Motor neuron (in vitro differentiated cells): ENCODE results near the gene RND1. TPM values are rescaled to one million over a fixed set of nuclear protein-coding genes. Genes with fewer than 3 reads are reported as not detected.

Experiments
- ATAC-seq, 8 experiments: fragments of 200-7000 bp; cut with Tn5 transposase; replicated peaks in 6 of 8; 2 replicates each; pipeline ENCODE4 v1.8.0; 2021; ENCODE audit warnings: mild to moderate bottlenecking in 8 of 8, moderate library complexity in 8 of 8
- H3K27ac ChIP-seq, 2 donors: fragments of 250-450 bp; sonication (Bioruptor Pico); 2 replicates each; pipeline ENCODE4 v1.9.0; 2021; ENCODE audit warnings: antibody characterized with exemption in 2 of 2, mild to moderate bottlenecking in 2 of 2, moderate library complexity in 1 of 2
- H3K4me1 ChIP-seq, 2 donors: fragments of 250-450 bp; sonication (Bioruptor Pico); replicated peaks in 1 of 2; 2 replicates each; pipeline ENCODE4 v1.6.1; 2021; ENCODE audit warnings: antibody characterized with exemption in 2 of 2, mild to moderate bottlenecking in 2 of 2, moderate library complexity in 1 of 2
- H3K4me3 ChIP-seq, 5 donors: fragments of 250-450 bp; sonication (Bioruptor Pico); 2 replicates each; pipeline ENCODE4 v1.9.0; 2021; ENCODE audit warnings: antibody characterized with exemption in 5 of 5, mild to moderate bottlenecking in 5 of 5, moderate library complexity in 4 of 5
- WGBS, 10 experiments: fragments of 450-650 bp; shearing (Covaris generic); methylation state at CpG; one replicate each; pipeline ENCODE4 v1.0.0; 2022; 5-methylcytosine and 5-hydroxymethylcytosine counted together
- in situ Hi-C, 9 experiments: fragments of 400-800 bp; cut with MboI; loops; one replicate each; pipeline ENCODE4 v1.15.0; 2021; ENCODE audit warnings: low sequenced_read_pairs in 9 of 9, low pct_unique_long_range_greater_than_20kb in 2 of 9; ENCODE audit not compliant: unreplicated experiment in 9 of 9
- total RNA-seq, 8 experiments: library from RNA; unstranded; fragments of 300-600 nt; gene quantifications; 2 replicates each; pipeline versions ENCODE4 v1.2.3 to v1.2.4, GENCODE V29; 2022

Gene RND1
- total RNA-seq, 8 experiments from 2014 or later: 1.1 to 12.3 (median 5.7) TPM

DNA sequence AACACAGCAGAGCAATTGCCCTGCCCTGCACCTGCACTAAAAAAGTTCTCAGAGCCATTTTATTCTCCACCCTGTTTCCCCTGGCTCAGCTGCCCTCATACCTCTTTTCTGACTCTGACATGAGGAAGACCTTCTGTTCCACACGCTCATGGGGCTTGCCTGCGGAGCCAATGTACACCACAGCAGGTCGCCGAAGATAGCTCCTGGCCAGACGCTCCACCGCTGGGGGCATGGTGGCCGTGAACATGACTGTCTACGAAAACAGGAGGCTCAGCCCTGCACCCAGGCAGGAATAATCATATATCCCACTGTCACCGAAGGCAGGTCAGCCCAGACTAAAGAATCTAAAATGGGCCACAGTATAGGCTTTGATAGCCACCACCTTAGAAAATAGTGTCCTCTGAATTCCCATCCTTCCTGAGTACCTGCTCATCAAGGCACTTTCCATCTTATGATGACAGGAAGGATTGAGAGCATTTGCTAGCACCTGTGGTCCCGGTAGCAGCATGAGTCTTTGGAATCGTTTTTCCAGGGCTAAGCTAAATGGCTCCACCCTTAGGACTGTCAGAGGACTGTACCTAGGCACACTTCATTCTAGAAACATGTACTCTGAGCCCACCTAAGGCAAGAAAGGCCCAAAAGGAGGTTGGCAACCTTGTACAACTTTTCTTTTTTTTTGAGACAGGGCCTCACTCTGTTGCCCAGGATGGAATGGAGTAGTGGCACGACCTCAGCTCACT is 33.2 kb downstream of the RND1 start:
- in situ Hi-C loops: no loop called here
- Histone ChIP-seq H3K4me3 (no peak overlapping the region), H3K4me1 (no peaks in the 10 kb centered on the region), H3K27ac (no peak overlapping the region)
- WGBS, 10 experiments: 74 to 100% (median 93%) methylated on average over 1 to 9 of the region's 12 CpGs; no CpG with 5 or more reads in 4 of the 10 experiments
- ATAC-seq: no peak

DNA sequence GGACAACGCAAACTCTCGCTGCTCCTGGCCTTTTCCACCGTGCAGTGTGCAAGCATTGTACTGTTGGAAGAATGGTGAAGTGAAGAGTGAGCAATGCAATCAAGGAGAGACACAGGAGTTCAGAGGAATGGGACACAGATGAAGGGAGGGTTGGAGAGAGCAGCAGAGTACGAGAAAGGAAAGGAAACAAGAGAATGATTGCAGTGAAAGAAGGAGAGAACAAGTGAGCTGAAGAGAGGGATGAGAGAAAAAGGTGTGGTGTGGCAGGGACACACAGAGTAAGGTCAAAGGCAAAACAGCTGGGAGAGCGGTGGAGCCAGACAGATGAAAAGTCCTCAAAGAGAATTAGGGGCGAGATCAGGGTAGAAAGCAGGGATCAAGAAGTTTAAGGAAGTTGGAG is 34.4 kb downstream of the RND1 start:
- Histone ChIP-seq H3K4me1 (no peaks in the 10 kb centered on the region), H3K27ac (no peak overlapping the region), H3K4me3 (no peak overlapping the region)
- in situ Hi-C loops: no loop called here
- WGBS, 10 experiments: 74 to 100% (median 89%) methylated on average over 2 to 6 of the region's 6 CpGs
- no peak for ATAC-seq

- in situ Hi-C loops: no loop called here
- ATAC-seq: no peak
- H3K4me1 ChIP-seq: no peaks in the 10 kb centered on the region
- no peak overlapping the region for H3K4me3 ChIP-seq
- H3K27ac ChIP-seq: no peak overlapping the region
- 60 to 100% (median 96%) methylated on average over 1 to 5 of the region's 16 CpGs; no CpG with 5 or more reads in 5 of the 10 experiments for WGBS, 10 experiments
Observed at GRCh38 chr12:48828841-48829575, 36.7 kb downstream of the RND1 start.

DNA sequence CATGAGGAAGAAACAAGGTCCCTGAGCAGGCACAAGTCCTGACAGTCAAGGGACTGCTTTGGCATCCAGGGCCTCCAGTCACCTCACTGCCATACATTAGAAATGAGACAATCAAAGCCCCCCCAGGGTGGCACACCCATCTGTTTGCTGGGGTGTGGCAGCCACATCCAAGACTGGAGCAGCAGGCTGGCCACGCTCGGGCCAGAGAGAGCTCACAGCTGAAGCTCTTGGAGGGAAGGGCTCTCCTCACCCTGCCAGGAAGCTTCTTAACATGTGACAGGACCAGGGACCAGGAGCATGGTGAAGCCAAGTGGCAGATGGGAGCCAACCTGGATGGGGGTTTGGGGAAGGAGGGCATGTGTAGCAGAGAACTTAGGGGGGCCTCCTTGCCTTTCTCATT is 37.4 kb downstream of the RND1 start:
- no peak overlapping the region for H3K4me3 ChIP-seq
- H3K4me1 ChIP-seq: no peaks in the 10 kb centered on the region
- in situ Hi-C loops: no loop called here
- no peak overlapping the region for H3K27ac ChIP-seq
- peak in 3 of 8 experiments; percentile 17 to 73 (median 68) for ATAC-seq
- no CpG with 5 or more reads among the region's 2 CpGs for WGBS, 10 experiments

GRCh38 chr12:48827513-48828096 is 38.1 kb downstream of the RND1 start:
- in situ Hi-C loops: no loop called here
- WGBS, 10 experiments: 93 to 100% (median 94%) methylated on average over 1 to 6 of the region's 17 CpGs; no CpG with 5 or more reads in 7 of the 10 experiments
- no peak overlapping the region for H3K27ac ChIP-seq
- H3K4me3 ChIP-seq: no peak overlapping the region
- peak in 4 of 8 experiments; percentile 8 to 24 (median 20) for ATAC-seq
- no peaks in the 10 kb centered on the region for H3K4me1 ChIP-seq

DNA sequence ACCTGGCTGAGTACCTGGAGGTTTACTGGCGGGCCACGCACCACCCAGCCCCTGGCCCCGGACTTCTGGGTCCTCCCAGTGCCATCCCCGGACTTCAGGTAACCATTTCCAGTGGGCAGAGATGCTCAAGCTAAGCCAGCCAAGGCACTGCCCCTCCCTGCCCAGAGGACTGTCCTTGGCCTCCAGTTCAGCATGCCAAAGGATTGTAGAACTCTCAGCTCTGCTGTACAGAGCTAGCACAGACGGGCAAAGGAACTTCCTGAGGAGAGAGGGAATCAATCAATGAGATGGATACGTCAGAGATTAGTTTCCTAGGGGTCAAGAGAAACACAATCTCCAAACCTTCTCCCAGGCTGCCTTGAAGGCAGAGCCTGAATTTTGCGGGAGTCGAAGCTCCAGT is 38.6 kb downstream of the RND1 start:
- H3K4me1 ChIP-seq: no peaks in the 10 kb centered on the region
- WGBS, 10 experiments: 52 to 100% (median 90%) methylated on average over 1 to 5 of the region's 8 CpGs; no CpG with 5 or more reads in 3 of the 10 experiments
- in situ Hi-C loops: no loop called here
- no peak overlapping the region for H3K27ac ChIP-seq
- peak in 1 of 8 experiments; percentile 6 for ATAC-seq
- H3K4me3 ChIP-seq: no peak overlapping the region

DNA sequence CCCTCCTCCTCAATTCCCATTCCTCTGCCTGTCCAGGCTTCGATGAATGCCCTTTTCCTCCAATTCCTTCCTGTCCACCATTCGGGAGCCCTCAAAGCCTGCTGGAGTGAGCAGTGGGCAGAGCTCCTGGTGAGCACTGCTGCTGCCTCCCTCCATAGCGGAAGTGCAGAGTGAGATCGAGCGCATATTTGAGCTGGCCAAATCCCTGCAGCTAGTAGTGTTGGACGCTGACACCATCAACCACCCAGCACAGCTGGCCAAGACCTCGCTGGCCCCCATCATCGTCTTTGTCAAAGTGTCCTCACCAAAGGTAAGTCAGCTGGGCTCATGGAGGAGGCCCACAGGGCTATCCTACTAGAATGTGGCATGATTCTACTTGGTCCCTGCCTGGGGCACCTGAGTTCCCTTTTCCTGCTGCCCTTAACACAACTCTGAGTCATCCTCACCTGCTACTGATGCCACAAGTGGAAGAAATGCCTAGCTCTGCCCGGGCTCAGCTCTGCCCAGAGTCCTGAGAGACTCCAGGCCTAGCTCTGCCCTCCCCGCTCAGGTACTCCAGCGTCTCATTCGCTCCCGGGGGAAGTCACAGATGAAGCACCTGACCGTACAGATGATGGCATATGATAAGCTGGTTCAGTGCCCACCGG is 39.3 kb downstream of the RND1 start:
- ATAC-seq: no peak
- WGBS, 10 experiments: 73 to 90% (median 78%) methylated on average over 2 to 9 of the region's 15 CpGs; no CpG with 5 or more reads in 5 of the 10 experiments
- Histone ChIP-seq H3K4me3 (no peak overlapping the region), H3K27ac (no peak overlapping the region), H3K4me1 (no peaks in the 10 kb centered on the region)
- in situ Hi-C loops: no loop called here

DNA sequence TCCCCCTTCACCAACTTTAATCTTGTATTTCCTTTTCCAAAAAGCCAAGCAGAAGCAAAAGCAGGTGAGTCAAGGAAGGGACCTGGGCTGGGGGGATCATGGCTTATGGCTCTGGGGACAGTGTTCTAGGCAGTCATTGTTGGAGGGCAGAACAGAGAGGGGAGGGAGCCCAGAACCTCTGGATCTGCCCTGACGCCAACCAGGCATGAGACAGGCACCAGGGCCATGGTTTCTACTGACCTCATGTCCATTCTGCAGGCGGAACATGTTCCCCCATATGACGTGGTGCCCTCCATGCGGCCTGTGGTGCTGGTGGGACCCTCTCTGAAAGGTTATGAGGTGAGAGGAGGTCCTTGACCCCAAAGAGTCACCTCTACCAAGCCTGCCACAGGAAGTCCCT is 40.8 kb downstream of the RND1 start:
- H3K27ac ChIP-seq: no peak overlapping the region
- no peak overlapping the region for H3K4me3 ChIP-seq
- WGBS, 10 experiments: 100% methylated on average over 1 to 3 of the region's 4 CpGs; no CpG with 5 or more reads in 7 of the 10 experiments
- H3K4me1 ChIP-seq: peaks cover 0 to 3% of the 10 kb centered on the region in 2 donors
- in situ Hi-C loops: no loop called here
- no peak for ATAC-seq

- in situ Hi-C loops: no loop called here
- no peak for ATAC-seq
Observed at GRCh38 chr12:48824112-48824511, 41.6 kb downstream of the RND1 start.

DNA sequence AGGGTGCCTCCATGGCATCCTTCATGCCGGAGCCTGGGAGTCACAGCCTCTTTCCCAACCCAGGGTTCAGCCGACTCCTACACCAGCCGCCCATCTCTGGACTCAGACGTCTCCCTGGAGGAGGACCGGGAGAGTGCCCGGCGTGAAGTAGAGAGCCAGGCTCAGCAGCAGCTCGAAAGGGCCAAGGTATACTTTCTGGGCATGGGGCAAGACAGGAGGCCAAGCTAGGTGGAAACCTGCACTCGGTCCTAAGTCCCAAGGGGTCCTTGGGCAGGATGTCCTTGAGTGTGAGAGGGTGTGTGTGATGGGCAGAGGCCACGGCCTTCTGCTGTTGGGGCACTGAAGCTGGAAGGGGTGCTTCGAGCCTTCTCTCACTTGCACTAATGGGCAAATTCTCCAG is 42.4 kb downstream of the RND1 start:
- Histone ChIP-seq H3K4me1 (peaks cover 0 to 9% of the 10 kb centered on the region in 2 donors), H3K27ac (no peak overlapping the region), H3K4me3 (no peak overlapping the region)
- ATAC-seq: no peak
- 43 to 100% (median 82%) methylated on average over 1 to 6 of the region's 11 CpGs; no CpG with 5 or more reads in 4 of the 10 experiments for WGBS, 10 experiments
- in situ Hi-C loops: no loop called here

More at GRCh38 chr12:48824112-48824511, 41.6 kb downstream of the RND1 start:
- Histone ChIP-seq H3K4me1 (peaks cover 0 to 9% of the 10 kb centered on the region in 2 donors), H3K4me3 (no peak overlapping the region), H3K27ac (no peak overlapping the region)
- WGBS, 10 experiments: 67 to 94% (median 82%) methylated on average over 1 to 11 of the region's 12 CpGs; no CpG with 5 or more reads in 6 of the 10 experiments

GRCh38 chr12:48822711-48823110 is 43.0 kb downstream of the RND1 start:
- no peak for ATAC-seq
- in situ Hi-C loops: no loop called here
- 67% methylated on average over 1 of the region's 2 CpGs; no CpG with 5 or more reads in 9 of the 10 experiments for whole genome bisulfite sequencing, 10 experiments
- Histone ChIP-seq H3K27ac (no peak overlapping the region), H3K4me1 (peaks cover 0 to 9% of the 10 kb centered on the region in 2 donors), H3K4me3 (no peak overlapping the region)

GRCh38 chr12:48822139-48822538 is 43.5 kb downstream of the RND1 start:
- ATAC-seq: no peak
- WGBS, 10 experiments: 40 to 100% (median 89%) methylated on average over 1 to 3 of the region's 5 CpGs; no CpG with 5 or more reads in 3 of the 10 experiments
- in situ Hi-C loops: no loop called here
- Histone ChIP-seq H3K27ac (no peak overlapping the region), H3K4me3 (no peak overlapping the region), H3K4me1 (peaks cover 4 to 14% of the 10 kb centered on the region in 2 donors)
